ENCODE measurements around the gene HAUS5.

GRCh38 chr19:35666251-35666913 lies 53.8 kb downstream of the HAUS5 start, which contains the start of gene UPK1A:
- TF ChIP-seq CTCF (conservative IDR thresholded peaks at IDR 0.05; ENCODE audit: low read length) (no peak), EZH2phosphoT487 (IDR thresholded peaks at IDR 0.05; ENCODE audit: borderline replicate concordance) (no peak)

All from Loucy (cell line).